Suppressor macrophage (primary cell): ENCODE results near the gene HES6.

Source experiments
- DNase-seq, 4 experiments: peaks; one replicate each; pipeline ENCODE4 v3.0.0-alpha.2; 2020 to 2022

HES6 gene

DNA sequence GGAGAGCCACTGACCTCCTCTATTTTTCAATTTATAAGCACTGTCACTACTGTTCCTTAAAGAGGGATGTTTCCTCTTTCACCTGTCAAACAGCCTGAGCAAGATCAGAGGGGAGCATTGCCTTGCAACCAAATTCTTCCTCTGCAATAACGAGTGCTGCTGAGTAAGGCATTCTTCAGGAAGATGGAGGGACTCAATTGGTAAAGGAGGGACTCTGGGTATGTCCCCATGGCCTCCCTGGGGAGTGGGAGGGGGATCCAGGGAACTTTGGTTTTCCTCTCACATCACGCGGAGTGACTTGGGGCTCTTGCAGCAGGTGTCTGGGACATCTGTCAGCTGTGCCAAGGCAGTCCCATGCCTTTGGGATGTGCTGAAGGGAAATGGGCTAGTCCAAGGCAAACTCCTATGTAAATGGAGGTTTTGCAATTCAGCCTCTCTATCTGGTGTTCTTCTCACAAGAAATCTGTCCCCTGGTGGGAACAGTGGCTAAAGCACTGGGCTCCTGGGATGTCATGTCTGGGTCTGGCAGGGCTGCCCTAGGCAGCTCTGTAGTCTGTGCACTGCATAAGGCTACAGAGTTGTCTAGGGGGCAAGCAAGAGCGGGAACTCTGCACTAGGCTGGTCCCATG lies 14.4 kb upstream of the HES6 start:
- no peak for DNase-seq

DNA sequence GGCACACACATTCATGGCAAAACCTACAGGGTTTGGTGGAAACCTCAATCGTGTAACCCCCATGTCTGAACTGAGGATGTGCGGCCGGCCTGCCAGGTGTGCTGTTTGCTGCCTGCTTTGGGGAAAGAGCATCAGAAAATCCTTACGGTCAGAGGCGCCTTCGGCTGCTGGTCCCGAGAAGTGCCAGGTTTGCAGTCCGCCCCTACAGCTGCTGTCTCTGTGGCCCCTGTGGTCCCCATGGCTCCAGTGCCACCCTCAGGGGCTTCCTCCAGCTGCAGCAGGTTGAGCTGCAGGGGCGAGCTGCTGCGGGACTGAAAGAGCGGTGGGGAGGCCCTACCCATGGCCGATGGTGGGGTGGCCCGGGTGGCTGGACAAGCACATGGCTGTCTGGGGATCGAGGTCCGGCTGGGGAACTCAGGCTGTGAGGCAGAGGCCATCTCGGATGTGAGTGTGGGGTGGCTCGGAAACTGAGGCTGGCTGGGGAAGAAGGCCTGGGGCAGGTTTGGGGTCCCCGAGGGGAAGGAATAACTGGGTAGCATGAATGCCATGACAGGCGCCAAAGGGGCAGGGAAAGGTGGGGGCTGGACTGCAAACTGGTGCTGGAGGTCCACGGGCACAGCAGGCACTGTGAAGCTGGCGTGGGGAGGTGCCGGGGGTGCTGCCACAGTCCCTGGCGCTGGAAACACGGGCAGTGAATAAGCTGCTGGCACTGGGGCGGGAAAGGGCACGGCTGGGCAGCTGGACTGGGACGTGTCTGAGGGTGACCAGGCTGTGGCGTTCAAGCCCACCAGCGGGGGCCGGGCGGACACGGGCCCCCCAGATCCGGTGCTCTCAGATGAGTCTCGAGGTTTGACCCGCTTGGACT lies 13.2 kb upstream of the HES6 start:
- DNase-seq, result no peak

DNA sequence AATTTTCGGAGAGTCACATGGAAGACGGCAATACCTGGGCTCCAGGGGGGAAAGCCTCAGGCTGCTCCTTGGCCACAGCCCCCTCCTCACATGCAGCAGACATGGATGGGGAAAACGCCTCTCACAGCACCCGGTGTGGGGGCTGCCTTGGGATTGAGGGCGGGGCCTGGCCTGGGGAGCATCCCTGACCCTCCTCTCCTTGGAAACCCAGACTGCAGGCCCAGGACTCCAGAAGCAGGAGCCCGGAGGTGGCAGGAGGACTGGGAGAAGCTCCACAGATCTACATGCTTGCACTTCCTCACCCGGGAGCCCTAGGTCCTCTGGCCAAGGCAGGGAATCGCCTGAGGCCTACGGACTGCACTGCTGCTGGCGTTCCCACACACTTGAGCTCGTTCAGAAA lies 12.1 kb upstream of the HES6 start:
- DNase-seq, result no peak

- DNase-seq, result no peak
Observed at GRCh38 chr2:238251331-238251730, 11.5 kb upstream of the HES6 start.

GRCh38 chr2:238250896-238251295 lies 11.1 kb upstream of the HES6 start:
- DNase-seq, result no peak

- no peak for DNase-seq
Observed at GRCh38 chr2:238247841-238248453, 8.1 kb upstream of the HES6 start.

GRCh38 chr2:238247002-238247822 lies 7.4 kb upstream of the HES6 start:
- DNase-seq, result no peak

DNA sequence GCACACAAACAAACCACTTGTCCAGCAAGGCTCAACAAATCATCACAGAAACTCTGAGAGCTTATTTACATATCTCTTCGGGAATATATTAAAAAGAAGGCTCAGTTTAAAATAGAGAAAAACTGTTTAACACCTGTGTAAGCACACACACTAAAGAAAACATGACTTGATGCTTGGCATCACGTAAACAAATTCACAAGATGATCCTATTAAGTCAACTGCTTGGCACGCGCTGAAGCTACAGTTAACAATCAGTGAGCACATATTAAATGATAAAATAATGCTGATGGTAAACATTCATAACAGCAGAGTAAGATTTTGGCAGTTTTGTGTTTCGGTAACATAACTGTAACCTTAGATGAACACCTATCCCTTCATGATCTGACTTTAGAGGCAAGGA lies 4.3 kb upstream of the HES6 start:
- DNase-seq, result no peak

DNA sequence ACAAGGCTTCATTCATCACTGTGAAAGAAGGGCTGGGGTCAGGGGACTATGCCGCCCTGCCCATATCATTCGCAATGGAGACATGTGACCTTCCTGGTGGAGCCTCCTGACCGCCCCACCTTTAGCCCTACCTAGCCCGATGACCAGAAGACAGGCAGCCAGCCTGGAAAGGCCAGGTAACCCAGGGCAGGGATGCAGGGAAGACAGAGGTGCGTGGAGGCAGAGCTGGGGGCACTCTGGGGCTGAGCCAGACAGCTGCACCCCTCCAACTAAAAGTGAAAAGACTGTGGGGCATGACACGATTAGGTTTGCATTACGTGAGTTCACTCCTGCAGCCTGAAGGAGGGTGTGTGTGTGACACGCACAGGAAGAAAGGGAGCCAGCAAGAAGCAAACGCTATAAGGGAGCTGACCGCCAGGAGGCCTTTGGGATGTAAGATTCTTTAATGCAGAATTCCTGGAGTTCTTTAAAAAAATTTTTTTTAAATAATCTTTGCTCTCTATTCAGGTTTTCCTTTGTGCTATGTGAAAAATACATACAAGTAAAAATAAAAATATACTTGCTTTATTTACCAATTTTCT lies 3.7 kb upstream of the HES6 start:
- no peak for DNase-seq

DNA sequence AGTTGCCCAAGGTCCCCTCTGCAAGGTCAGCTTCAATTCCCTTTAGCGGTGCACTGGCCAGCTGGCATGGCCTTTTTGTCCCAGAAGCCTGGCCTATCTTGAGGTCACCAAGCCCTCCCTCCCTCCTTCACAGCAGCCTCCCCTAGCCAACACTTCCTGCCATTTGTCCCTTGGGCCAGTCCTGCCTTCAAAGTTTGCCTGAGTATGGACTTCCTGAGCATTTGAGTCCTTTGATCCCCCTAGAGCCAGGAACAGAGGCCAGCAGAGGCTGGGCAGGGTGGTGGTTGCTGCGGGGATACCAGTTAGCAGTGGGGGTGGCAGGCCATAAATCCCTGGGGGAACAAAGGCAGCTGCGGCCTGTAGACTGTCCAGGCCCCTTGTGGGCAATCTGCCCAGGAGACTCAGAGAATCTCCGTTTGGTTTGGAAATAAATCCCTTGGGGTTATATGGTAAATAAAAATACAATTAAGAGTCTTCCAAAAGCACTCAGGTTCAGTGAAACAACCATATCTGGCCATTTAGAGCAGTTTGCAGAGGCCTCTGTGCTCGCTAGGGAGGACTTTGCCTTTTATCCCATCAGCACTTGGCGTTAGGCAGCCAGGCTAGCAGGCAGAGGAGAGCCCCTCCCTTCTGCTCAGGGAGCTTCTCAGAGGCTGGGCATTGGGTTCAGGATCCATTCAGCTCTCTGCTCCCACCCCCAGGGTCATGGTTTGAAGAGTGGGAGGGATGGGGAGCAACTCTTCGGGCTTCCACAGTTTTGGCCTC lies 3.1 kb upstream of the HES6 start:
- DNase-seq, result no peak

DNA sequence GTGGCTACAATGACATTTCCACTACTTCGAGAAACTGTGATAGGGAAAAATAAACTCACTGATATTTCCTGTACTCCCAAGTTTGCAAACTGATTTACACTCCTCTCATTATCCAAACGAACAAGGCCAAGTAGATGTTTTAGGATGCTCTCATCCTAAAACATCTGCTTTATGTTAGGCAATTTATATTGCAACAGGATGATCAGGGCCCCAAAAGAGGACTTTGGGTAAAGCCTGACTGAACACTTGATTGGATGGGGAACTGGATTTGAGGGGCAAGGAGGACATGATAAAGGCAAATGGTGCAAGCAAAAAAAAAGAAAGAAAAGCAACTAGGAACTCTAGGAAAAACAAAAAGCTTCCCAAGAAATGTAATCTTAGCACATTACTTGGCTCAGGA lies 2.1 kb upstream of the HES6 start:
- DNase-seq, result no peak

DNA sequence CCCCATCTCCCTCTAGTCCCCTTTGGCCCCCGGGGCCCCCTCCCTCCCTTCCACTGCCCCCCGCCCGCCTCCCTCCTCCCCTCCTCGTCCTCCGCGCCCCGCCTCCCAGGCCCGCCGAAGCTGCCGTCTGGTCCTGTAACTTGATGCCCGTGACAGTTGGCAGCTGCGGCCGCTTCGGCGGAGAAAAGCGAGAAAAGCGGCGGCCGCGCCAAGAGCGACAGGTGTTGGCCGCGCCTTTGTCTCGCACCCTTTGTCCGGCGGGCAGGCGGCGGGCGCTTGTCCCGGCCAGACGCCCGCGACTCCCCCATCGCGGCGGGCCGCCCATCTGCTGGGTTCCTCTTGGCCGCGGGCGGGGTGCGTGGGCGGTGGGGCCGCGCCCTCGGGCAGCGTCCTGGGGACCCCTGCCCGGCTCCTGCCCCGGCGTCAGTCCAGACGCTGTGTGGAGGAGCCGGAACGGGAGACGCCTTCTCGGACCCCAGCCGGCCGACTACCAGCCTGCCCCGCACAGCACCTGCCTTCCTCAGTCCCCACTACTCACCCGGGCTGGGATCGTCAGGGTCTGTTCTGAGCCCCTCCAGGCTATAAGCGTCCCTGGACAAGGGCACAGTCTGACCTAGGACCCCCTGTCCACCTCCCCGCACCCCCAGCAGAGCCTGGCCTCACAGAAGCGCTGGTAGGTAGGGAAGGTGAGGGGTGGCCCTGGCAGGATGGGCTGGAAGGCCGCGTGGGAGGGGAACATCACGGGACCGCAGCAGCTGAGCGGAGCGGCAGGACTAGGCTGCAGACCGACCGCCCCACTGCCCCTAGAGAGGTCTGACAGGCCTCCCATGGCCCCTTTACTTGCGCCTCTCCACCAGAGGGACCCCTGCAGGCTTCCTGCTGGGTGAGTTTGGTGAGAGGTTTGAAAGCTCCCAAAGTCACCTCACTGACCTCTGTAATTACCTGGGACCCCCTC lies 1.2 kb upstream of the HES6 start:
- peak in 2 of 4 experiments; percentile 25 to 30 for DNase-seq

DNA sequence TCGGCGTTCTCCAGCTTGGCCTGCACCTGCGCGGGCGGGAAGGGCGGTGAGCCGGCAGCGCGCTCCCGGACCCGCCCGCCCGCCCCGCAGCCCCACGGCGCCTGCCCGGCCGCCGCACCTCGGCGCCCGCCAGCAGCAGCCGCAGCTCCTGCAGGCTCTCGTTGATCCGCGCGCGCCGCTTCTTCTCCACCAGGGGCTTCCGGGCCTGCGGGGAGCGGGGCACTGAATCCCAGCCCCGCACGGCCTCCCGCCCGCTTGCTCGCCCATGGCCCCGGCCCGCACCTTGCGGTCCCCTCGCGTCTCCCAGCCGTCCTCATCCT lies 335 bp downstream of the HES6 start:
- peak; percentile 17 to 59 (median 38) for DNase-seq

- peak; percentile 40 to 74 (median 60) for DNase-seq
Observed at GRCh38 chr2:238238766-238239542, 884 bp downstream of the HES6 start.

DNA sequence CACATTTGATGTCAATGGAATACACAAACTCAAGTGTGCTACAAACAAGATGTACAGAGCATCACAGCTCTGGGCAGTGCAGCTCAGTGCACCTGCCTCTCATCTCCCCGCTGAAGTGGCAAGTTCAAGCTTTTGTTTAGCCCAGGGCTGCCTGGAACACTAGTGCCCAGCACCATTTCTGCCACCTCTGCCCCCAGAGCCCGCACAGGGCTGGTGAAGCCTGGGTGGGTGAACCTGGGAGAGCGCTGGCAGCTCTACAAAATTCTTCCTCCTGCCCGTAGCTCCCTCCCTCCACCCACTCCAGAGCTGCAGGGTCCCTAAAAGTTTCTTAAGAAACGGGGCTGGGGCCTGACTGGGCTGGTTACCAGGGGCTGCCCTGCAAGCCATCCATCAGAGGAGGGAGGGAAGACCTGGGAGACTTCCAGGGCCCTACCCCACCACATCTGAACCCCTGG lies 1.5 kb downstream of the HES6 start:
- DNase-seq, result no peak

GRCh38 chr2:238237431-238238135 lies 2.3 kb downstream of the HES6 start:
- no peak for DNase-seq

GRCh38 chr2:238236571-238236970 lies 3.3 kb downstream of the HES6 start:
- DNase-seq, result no peak

GRCh38 chr2:238235856-238236255 lies 4.0 kb downstream of the HES6 start:
- no peak for DNase-seq

- DNase-seq, result peak; percentile 65 to 85 (median 80)
Observed at GRCh38 chr2:238235331-238235732, 4.5 kb downstream of the HES6 start.
